Kidney epithelial cell (primary cell): ENCODE measurements around the gene CAMK4. TPM values are rescaled to one million over a fixed set of nuclear protein-coding genes. Genes with fewer than 3 reads are reported as not detected.

Experiments used
- DNase-seq: peaks from one replicate; pipeline ENCODE4 v3.0.0-alpha.2; 2010; ENCODE audit warnings: low read depth
- H3K27me3 ChIP-seq: 2 replicates; pipeline ENCODE4 v1.6.0; 2011; ENCODE audit warnings: low read length; ENCODE audit not compliant: control insufficient read depth, insufficient read depth
- H3K36me3 ChIP-seq: 2 replicates; pipeline ENCODE4 v1.5.1; 2011; ENCODE audit warnings: low read length; ENCODE audit not compliant: control insufficient read depth, insufficient read depth
- H3K4me3 ChIP-seq: 2 replicates; pipeline ENCODE4 v1.5.1; 2011; ENCODE audit warnings: low read depth, mild to moderate bottlenecking, control low read depth, low read length
- CTCF ChIP-seq: IDR thresholded peaks from 2 replicates; pipeline ENCODE4 v1.5.1; 2011; ENCODE audit warnings: mild to moderate bottlenecking, moderate library complexity, low read length, control low read depth, inconsistent platforms; ENCODE audit not compliant: insufficient read depth, poor library complexity, severe bottlenecking
- total RNA-seq: library from RNA; depleted of rRNA; stranded (reverse); fragments of >200 nt; gene quantifications from 2 replicates; pipeline ENCODE4 v1.2.3, GENCODE V29; 2015

CAMK4 gene
- total RNA-seq, 1 donor from 2014 or later, result 0.75 TPM

GRCh38 chr5:111478266-111478665 is 254.1 kb downstream of the CAMK4 start:
- Histone ChIP-seq H3K27me3 (no peaks in the 10 kb centered on the region), H3K36me3 (no peaks in the 10 kb centered on the region), H3K4me3 (no peak overlapping the region)
- no peak for TF ChIP-seq CTCF
- no peak for DNase-seq

- H3K4me3 ChIP-seq, result no peak overlapping the region
- H3K27me3 ChIP-seq, result no peaks in the 10 kb centered on the region
- no peak for DNase-seq
- no peaks in the 10 kb centered on the region for H3K36me3 ChIP-seq
- TF ChIP-seq CTCF, result no peak
Observed at GRCh38 chr5:111478898-111479297, 254.7 kb downstream of the CAMK4 start.

- DNase-seq, result no peak
Observed at GRCh38 chr5:111480346-111480745, 256.2 kb downstream of the CAMK4 start.

GRCh38 chr5:111486055-111486454 is 261.9 kb downstream of the CAMK4 start:
- no peak for TF ChIP-seq CTCF

More at GRCh38 chr5:111480346-111480745, 256.2 kb downstream of the CAMK4 start:
- no peak overlapping the region for H3K4me3 ChIP-seq
- no peaks in the 10 kb centered on the region for H3K36me3 ChIP-seq
- TF ChIP-seq CTCF, result no peak
- no peaks in the 10 kb centered on the region for H3K27me3 ChIP-seq

GRCh38 chr5:111486926-111487325 is 262.7 kb downstream of the CAMK4 start:
- H3K27me3 ChIP-seq, result no peaks in the 10 kb centered on the region
- no peak for DNase-seq
- H3K36me3 ChIP-seq, result no peaks in the 10 kb centered on the region
- TF ChIP-seq CTCF, result no peak
- H3K4me3 ChIP-seq, result no peak overlapping the region

More at GRCh38 chr5:111486055-111486454, 261.9 kb downstream of the CAMK4 start:
- H3K36me3 ChIP-seq, result no peaks in the 10 kb centered on the region
- H3K4me3 ChIP-seq, result no peak overlapping the region
- no peaks in the 10 kb centered on the region for H3K27me3 ChIP-seq
- no peak for DNase-seq

- TF ChIP-seq CTCF, result no peak
- no peak for DNase-seq
Observed at GRCh38 chr5:111488353-111488752, 264.2 kb downstream of the CAMK4 start.

More at GRCh38 chr5:111488353-111488752, 264.2 kb downstream of the CAMK4 start:
- Histone ChIP-seq H3K27me3 (no peaks in the 10 kb centered on the region), H3K36me3 (no peaks in the 10 kb centered on the region), H3K4me3 (no peak overlapping the region)
